AG09319 (cell line): ENCODE results near the gene MCC.

Experiments used
- DNase-seq: peaks from one replicate; pipeline ENCODE4 v3.0.0-alpha.2; 2010; ENCODE audit warnings: low read depth; ENCODE audit errors: extremely low read depth
- TF ChIP-seq, protein P1 (sequence below): IDR thresholded peaks from 2 replicates; pipeline ENCODE4 v1.5.1; 2011; ENCODE audit warnings: low read depth, mild to moderate bottlenecking, inconsistent platforms, low read length, moderate library complexity

Gene MCC

DNA sequence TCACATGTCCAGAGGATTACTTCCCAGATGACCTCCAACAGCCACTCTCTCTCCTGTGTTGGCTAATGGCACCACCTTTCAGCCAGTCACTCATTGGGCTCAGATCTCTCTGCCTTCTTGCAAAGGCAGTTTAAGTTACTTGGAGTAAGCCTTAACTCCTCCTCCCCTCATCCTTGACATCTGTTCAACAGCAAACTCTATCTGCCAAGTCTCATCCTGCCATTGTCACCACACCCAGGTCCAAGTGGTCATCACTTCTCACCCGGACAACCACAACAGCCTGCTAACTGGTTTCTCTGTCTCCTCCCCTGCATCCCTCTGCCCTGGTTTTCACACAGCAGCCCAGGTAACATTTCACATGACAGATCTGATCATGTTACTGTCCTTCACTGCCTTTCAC, 453.2 kb downstream of the MCC start:
- TF ChIP-seq, protein P1, sequence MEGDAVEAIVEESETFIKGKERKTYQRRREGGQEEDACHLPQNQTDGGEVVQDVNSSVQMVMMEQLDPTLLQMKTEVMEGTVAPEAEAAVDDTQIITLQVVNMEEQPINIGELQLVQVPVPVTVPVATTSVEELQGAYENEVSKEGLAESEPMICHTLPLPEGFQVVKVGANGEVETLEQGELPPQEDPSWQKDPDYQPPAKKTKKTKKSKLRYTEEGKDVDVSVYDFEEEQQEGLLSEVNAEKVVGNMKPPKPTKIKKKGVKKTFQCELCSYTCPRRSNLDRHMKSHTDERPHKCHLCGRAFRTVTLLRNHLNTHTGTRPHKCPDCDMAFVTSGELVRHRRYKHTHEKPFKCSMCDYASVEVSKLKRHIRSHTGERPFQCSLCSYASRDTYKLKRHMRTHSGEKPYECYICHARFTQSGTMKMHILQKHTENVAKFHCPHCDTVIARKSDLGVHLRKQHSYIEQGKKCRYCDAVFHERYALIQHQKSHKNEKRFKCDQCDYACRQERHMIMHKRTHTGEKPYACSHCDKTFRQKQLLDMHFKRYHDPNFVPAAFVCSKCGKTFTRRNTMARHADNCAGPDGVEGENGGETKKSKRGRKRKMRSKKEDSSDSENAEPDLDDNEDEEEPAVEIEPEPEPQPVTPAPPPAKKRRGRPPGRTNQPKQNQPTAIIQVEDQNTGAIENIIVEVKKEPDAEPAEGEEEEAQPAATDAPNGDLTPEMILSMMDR = no peak
- no peak for DNase-seq

DNA sequence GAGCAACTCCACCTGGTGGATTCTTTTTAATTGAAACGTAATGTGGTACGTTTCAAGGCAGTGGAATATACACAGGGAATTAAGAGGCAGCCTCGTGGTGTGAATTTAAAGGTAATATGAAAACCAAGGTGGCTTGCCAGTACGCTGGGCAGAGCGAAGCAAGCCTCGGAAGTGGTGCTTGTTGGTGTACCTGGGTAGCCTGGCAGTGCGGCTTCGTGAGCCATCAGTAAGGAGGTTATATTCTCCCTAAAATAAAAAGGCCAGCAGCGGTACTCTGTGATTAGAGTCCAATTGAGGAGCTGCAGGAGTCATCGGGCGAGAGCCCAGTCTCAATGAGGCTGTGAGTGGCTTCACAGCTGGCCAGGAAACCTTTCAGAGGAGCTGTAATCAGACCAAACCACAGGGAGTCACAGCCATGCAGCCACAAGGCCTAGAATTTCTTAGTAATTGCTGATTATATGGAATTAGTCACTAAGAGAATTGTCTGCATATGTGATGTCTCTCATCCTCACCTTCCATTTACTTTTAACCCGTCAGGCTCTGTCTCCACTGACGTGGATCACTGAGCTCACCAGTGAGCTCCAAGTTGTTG, 454.0 kb downstream of the MCC start:
- TF ChIP-seq, protein P1 = no peak
- DNase-seq = peak; percentile 70

DNA sequence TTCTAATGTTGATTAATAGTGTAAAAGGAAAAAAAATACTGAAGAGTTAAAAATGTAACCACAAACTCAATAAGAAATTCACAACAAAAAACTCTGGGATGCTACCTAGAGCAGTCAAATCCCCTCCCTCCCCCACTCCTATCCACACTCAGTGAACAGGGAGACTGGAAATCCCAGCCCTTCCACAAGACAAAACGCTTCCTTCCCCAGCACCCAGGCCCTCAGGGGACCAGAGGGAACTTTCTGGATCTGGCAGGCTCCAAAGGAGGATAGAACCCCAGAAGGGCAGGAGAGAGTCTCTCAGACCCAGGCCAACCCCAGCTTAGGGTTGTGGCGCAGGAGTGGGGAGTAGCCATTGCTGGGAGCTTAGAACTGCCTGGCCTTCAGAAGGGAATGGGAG, 456.7 kb downstream of the MCC start:
- TF ChIP-seq, protein P1 = no peak
- no peak for DNase-seq

DNA sequence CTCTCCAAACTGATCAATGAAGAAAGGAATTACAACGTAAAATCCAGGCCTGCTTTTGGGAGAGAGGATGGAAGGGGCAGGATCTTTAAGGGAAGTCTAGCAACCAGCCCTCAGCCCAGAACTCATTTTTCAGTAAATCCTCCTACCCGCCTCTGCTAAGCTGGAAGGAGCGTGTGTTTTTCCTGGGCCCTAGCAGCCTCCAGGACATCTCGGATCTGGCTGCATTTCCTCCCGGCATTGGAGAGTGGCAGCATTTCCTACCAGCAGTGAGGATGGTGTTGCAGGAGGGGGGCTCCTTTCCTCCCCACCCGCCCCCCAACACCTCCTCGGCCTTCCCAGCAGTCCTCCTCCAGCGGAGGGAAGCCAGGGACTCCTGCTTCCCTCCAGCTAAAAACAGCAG, 457.1 kb downstream of the MCC start:
- DNase-seq = no peak
- TF ChIP-seq, protein P1 = no peak

DNA sequence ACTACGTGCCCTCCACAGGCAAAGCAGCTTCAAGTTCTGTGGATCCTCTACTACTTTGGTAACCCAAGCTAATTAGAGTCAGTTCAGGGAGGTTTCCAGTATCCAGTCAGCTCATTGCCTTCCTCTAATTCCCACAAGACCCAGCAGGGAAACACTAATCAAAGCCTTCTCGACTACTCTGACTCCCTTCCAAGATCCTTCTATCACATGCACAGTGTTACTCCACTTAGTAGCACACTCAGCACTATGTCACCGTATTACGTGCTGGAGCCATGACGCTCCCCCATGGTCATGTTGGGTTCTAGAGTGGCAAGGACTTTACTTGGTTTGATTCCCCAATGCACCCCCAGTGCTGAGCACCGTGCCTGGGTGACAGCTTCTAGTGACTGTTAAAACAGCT, 458.6 kb downstream of the MCC start:
- TF ChIP-seq, protein P1 = no peak
- DNase-seq = no peak

DNA sequence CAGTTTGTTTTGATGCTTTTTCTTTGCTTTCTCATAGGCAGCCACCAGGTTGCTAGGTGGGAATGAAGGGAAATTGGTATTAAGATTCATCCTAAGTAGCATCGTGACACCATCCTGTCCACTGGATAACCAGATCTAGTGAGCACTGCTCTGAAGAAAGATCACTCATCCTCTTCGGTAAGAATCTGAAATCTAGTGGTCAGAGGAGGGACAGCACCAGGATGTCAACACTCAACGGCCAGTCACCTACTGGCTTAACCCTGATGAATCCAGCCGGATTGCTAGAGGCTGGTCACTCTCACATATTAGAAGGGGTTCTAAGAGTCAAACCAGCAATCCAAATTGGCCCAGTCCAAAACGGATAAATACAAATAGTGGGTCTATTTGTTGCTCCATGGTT, 460.8 kb downstream of the MCC start:
- DNase-seq = no peak
- TF ChIP-seq, protein P1 = no peak

DNA sequence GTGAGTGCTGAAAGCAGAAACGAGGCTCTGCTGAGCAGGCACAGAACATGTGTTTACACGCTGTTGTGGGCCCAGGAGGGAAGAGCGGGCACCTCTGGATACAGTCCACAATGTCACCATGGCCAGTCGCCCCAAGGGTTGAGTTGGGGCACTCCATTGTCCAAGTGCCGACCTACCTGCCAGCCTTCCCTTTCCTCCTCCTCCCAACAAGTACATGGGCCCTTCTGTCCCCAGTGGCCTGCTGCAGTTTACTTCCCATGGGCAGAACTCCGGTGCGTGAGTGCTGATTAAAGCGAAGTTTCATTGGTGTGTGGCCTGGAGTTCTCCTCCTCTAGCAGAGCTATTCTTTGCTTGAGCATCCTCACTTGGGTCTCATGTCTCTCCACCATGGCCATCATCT, 461.2 kb downstream of the MCC start:
- no peak for DNase-seq
- TF ChIP-seq, protein P1 = no peak
